ENCODE results near the gene ELOVL5.
"Not testable (repeated sequence)": the region's sequence is repeated elsewhere in the genome, so short reads cannot be mapped to it uniquely, and the experiment has no call there.

The ELOVL5 gene

DNA sequence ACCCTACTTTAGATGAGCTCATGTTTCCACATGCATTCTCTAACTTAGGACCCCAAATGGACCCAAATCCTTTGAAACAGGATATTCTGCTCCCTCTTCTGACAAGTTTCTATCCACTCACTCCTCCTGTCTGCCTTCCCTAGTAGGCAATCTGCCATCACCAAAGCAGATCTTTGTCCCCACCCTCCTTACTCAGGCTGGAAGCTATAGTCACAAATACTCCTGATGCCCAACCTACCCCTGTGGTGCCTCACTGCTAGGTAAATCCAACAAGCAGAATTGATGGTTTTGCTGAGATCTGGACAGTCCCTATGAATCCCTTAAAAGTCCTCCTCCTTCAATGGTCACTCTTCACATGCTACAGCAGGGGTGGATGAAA, 21.7 kb downstream of the ELOVL5 start:
- DNase-seq, result no peak

GRCh38 chr6:53326372-53327016, 22.3 kb downstream of the ELOVL5 start:
- no peak for DNase-seq

DNA sequence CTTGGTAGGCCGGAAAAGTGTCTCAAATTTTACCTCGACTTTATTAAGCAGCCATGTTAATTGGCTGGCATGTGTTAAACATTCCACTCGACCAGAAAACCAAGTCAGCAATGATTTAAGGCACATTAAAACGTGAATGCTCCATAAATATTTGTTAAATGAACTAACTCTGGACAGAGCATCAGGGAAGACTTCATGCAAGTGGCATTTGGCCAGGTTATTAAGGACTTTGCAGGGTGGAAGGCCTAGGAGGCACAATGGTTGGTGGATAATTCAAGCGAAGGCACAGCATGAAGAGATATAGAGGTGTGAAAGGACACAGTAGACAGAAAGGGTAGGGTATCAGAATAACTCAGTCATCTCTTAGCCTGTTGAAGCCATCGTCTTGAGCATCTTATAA, 23.0 kb downstream of the ELOVL5 start:
- no peak for DNase-seq

DNA sequence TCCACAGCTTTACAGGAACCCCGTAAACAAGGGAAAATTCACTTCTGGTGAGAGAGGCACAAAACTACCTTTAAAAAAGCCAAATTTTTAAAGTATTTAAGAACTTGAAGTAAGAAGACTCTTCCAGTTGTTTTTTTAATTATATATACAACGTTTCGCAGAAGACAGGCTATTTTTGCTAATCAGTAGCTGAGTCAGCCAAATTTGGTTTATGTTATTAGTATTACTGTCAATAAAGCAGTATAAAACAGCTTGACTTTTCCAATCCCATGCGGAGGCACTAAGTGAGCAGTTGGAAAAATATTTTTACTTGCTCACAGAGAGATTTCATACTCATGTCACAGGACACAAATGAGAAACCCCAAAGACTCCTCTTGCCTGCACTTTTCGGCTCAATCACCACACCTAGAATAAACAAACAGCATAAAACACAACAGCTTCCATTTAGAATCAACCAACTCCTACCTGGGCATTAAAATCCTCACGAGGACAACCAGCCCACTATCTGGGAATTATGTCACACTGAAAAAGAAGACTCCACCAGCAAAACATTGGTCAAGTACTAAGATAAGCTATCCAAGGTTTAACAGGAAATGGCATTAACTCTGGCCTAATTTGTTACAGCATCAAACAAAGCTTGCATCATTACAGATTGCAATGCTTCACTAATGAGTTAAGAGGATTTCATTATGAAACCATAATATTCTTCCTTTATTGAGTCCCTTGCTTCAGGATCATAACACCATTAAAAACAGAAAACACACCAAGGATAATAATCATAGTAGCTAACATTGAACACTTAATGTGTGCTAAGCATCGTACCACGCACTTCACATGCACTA, 26.3 kb downstream of the ELOVL5 start:
- no peak for DNase-seq

- DNase-seq, result no peak
Measured at GRCh38 chr6:53321701-53322100, 27.0 kb downstream of the ELOVL5 start.

- DNase-seq, result no peak
Measured at GRCh38 chr6:53320964-53321363, 27.8 kb downstream of the ELOVL5 start.

- no peak for DNase-seq
Measured at GRCh38 chr6:53318429-53318828, 30.3 kb downstream of the ELOVL5 start.

GRCh38 chr6:53317861-53318260, 30.9 kb downstream of the ELOVL5 start:
- DNase-seq, result no peak

DNA sequence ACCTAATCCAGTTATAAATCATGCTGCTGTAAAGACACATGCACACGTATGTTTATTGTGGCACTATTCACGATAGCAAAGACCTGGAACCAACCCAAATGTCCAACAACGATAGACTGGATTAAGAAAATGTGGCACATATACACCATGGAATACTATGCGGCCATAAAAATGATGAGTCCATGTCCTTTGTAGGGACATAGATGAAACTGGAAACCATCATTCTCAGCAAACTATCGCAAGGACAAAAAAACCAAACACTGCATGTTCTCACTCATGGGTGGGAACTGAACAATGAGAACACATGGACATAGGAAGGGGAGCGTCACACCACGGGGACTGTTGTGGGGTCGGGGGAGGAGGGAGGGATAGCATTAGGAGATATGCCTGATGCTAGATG, 31.5 kb downstream of the ELOVL5 start:
- DNase-seq, result not testable (repeated sequence)

DNA sequence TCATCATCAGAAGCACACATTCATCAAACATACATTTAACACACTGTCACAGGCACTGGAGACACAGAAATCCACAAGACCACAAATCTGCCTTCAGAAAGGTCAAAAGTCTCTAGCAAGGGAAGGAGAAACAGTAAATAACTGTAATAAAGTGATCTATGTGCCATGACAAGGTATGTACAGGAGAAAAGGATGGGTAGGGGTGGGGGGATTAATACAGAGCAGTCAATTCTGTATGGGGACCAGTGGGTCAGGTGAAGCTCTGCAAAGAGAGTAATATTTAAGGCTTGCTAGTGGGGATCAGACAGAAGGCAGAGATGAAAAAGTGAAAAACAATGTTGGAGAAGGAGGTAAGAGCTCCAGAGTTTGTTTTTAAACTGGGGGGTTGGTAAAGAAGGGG, 32.6 kb downstream of the ELOVL5 start:
- no peak for DNase-seq

DNA sequence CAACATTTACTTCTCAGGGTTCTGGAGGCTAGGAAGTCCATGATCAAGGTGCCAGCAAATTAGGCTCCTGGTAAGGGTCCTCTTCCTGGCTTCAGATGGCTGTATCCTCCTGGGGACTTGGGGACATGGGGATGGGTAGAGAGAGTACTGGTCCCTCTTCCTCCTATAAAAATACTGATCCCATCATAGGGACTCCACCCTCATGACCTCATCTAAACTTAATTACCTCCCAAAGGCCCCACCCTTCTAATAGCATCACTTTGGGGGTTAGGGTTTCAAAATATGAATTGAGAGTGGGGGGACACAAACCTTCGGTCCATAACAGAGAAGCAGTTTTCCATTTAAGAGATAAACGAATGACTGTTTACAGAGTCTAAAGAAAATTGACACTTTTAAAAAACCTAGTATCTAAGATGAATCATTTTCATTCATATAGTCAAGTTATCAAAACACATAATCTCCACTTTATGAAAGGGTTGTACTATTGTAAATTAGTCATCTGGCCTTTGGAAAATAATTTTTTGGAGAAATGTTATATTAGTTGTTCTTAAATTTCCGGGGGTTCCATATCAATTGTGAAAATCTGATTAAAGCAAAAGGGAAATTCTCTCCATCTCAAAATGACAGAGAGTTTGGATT, 33.5 kb downstream of the ELOVL5 start:
- no peak for DNase-seq

GRCh38 chr6:53313784-53314400, 34.9 kb downstream of the ELOVL5 start:
- no peak for DNase-seq

- no peak for DNase-seq
Measured at GRCh38 chr6:53312355-53312754, 36.4 kb downstream of the ELOVL5 start.

DNA sequence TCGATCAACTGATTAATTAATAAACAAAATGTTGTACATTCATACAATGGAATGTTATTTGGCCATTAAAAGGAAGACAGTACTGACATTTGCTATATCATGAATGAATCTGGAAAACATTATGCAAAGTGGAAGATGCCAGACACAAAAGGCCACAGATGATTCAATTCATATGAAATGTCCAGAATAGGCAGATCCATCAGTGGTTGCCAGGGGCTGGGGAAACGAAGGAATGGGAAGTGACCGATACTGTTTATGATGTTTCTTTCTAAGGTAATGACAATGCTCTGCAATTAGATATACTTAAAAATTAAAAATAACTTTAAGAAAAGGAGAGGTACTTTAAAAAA, 37.2 kb downstream of the ELOVL5 start:
- DNase-seq, result no peak

- no peak for DNase-seq
Measured at GRCh38 chr6:53310771-53311585, 37.8 kb downstream of the ELOVL5 start.

GRCh38 chr6:53309901-53310300, 38.8 kb downstream of the ELOVL5 start:
- DNase-seq, result no peak

- DNase-seq, result no peak
Measured at GRCh38 chr6:53309059-53309900, 39.5 kb downstream of the ELOVL5 start.

DNA sequence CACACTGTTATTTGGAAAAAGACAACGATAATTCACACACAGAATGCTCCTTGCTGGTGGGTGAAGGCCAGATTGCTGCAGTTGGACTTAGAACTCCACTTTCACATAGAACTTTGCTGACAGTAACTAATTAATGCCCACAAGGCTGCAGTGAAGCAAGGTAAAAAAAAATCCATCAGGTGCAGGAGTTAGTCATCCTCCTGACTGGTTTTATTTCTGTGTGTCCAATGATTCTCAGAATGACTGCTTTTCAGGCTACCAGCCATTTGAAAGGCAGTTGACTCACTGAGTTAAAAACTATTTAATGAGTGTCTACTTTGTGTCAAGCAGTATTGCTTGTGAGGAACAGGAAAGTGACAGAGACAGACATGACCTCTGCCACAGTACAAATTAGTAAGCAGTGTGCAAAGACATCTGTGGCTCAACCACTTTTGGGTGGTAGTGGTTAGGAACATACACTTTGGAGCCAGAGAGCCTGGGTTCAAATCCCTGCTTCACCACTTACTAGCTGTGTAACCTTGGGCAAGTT, 41.9 kb downstream of the ELOVL5 start:
- DNase-seq, result no peak

GRCh38 chr6:53306217-53306616, 42.5 kb downstream of the ELOVL5 start:
- not testable (repeated sequence) for DNase-seq

GRCh38 chr6:53305506-53306005, 43.2 kb downstream of the ELOVL5 start:
- not testable (repeated sequence) for DNase-seq

- not testable (repeated sequence) for DNase-seq
Measured at GRCh38 chr6:53304953-53305352, 43.8 kb downstream of the ELOVL5 start.
